GM23248 (cell line): Measurements from ENCODE around the gene ANO1.

Experiments
- EZH2 ChIP-seq: fragments of 200-600 bp; sonication (generic); IDR thresholded peaks from 2 replicates; pipeline ENCODE4 v1.6.1; 2018; ENCODE audit warnings: antibody characterized with exemption, mild to moderate bottlenecking; ENCODE audit not compliant: insufficient read depth, poor library complexity, severe bottlenecking
- EZH2phosphoT487 ChIP-seq: fragments of 200-600 bp; sonication (generic); IDR thresholded peaks from 2 replicates; pipeline ENCODE4 v1.6.1; 2018; ENCODE audit warnings: antibody characterized with exemption, moderate library complexity, mild to moderate bottlenecking, low read depth; ENCODE audit not compliant: insufficient read depth

GRCh38 chr11:70138403-70138802, 60.3 kb downstream of the ANO1 start:
- TF ChIP-seq EZH2 (no peak), EZH2phosphoT487 (no peak)
